GM21381 (cell line): ENCODE results near the gene RECQL5.
A peak's percentile ranks its signal among the peaks of the same experiment; 100 is the strongest.

Experiments used
- ATAC-seq: cut with Tn5 transposase; IDR thresholded peaks from one replicate; pipeline ENCODE4 v1.9.1; 2021; ENCODE audit warnings: mild to moderate bottlenecking, moderate library complexity; ENCODE audit not compliant: unreplicated experiment

Gene RECQL5

GRCh38 chr17:75666959-75667790 is at the start of gene RECQL5, which contains the start of gene SAP30BP:
RECQL5 (minus strand) TSS chr17:75667154; CDS start chr17:75666557, 597 bp downstream.
SAP30BP (plus strand) TSS chr17:75667338; CDS start chr17:75667373, 35 bp downstream.
- peak; percentile 83 for ATAC-seq

DNA sequence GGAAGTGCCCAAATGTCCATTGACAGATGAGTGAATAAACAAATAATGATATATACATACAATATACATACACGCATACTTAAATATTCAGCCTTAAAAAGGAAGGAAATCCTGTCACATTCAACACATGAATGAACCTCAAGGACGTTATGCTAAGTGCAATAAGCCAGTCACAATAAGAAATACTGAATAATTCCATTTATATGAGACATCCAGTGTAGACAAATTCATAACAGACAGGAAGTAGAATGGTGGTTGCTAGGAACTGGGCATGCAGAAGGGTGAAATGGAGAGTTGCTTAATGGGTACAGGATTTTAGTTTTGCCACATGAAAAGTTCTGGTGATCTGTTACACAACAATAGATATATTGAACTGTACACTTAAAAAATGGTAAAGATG is 45.5 kb upstream of the RECQL5 start:
- ATAC-seq, result no peak

- ATAC-seq, result no peak
Observed at GRCh38 chr17:75707079-75707571, 40.2 kb upstream of the RECQL5 start.

- ATAC-seq, result no peak
Observed at GRCh38 chr17:75706042-75706728, 39.2 kb upstream of the RECQL5 start.

DNA sequence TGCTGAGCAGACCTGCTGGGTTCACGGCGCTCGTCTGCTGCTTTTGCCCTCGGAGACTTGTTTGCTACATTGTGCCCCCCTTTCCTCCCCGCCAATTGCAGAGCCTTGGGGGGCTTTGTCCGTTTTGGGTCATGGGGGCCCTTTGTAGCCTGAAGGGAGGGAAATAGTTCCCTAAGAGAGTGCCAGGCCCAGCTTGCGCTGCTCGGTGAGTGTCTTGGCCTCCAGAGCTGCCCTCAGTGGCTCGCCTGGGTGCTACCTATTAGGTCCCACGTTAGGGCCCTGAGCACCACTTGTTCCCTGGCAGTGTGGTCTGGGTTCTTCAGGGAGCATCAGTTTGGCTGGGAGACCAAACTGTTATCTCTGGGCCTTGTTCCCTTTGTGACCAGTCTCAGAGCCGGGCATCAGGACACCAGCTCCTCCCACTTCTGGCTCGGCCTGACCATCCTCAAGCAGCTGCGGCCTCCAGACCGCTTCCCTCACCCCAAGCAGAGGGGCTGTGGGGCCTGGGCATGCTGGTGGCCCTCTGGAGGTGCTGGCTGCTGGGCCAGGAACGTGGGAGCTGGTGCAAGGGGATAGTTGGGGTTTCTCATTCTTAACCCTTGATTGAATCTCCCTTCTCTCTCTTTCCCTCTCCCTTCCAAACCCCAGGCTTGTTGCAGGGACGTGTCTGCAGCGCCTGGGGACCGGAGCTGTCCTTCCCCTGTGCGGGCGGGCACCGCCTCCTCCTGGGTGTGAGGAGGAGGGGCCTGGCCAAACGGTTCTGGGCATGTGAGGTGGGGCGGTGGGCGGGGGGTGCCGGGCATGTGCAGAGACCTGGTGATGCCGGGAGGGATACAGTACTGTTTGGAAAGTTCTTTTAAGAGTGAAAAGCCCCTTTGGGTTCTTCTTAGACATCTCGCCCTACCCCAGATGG is 38.3 kb upstream of the RECQL5 start:
- no peak for ATAC-seq

DNA sequence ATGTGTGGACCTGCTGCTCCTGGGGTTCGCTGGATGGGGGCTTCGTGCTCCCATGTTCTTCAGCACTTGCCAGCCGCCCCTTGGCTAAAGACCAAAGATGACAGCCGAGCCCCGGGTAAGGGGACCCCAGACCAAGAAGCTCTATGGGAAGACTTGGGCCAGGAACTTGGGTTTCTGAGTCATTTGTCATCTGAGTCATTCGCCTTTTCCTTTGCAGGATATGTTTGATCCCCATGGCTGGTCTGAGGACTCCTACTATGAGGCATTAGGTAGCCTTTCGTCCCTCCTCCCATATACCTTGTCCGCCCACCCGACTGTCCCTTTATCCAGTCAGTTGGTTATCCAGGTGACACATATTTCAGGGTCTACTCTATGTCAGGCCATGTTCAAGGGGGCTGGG is 36.6 kb upstream of the RECQL5 start:
- ATAC-seq, result no peak

DNA sequence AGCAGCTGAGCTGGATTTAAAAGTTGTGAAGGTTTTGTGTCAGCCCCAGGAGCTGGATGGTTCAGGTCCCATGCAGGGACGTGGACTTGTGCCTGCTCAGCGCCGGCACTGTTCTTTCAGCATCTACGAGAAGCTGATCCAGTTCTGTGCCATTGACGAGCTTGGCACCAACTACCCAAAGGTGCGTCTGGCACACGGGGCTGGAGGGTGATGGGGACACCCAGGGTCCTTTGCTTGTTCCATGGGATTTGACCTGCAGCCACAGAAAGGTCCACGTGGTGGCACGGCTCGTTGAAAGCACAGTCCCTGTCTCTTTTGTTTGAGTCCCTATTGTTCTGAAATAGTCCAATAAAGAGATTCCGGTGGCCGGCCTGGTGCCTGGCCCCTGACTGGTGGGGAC is 36.2 kb upstream of the RECQL5 start:
- no peak for ATAC-seq

DNA sequence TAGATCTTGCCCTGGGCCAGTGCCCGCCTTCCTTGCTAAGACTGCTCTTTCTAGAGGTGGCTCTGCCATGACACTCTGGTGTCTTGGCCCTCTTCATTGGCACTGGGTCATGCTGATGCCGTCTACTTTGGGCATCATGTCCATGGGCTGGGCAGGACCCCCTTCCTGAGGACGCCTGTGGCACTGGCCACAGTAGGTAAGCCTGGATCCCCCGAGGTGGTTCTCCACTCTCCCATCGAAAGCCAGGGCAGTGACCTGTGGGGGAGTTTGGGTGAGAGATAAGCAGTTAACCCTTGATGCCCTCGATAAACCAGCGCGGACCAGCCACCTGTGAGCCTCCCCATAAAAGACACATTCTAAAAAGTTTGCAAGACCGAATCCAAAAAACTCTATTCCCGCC is 34.3 kb upstream of the RECQL5 start:
- no peak for ATAC-seq

DNA sequence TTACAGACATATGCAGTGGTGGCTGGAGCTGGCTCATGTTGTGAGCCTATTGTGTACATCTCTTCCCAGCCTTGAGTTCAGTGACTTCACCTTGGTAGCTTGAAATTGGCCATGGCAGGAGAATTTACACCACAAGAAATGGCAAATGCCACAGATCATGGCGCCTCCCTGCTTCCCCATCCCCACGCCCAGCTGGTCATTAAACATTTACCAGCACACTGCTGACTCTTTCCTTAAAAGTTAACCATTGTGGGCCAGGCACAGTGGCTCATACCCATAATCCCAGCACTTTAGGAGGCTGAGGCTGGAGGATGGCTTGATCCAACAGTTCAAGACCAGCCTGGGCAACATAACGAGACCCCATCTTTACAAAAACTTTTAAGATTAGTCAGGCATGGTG is 31.7 kb upstream of the RECQL5 start:
- ATAC-seq, result no peak

DNA sequence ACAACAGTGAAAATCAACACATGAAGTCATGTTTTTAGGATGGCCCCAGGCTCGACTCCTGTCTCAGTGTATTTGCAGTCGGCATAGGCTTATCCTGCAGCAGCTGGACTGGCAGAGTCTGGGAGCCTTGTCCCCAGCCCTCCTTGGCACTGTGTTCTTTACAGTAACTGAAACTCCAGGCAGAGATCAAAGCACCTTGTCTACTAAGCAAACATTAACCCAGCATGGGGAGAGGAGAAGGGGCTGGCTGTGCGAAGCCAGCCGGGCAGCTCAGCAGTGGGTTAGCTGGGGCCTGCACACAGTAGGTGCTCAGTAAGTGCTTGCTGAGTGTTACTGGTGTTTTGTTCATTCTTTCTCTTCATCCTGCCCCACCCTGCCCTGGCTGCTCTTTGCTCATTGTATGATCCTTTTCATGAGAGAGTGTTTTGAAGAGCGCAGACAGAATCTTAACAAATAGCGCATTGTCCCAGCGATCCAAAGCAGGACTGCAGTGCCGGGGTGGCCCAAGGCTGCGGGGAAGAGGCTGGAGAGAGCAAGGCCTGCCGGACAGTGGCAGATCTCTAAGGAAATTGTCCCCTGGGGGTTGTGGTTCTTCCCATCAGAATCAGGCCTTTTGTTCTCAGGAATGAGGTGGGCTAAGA is 30.8 kb upstream of the RECQL5 start:
- no peak for ATAC-seq

GRCh38 chr17:75695830-75696271 is 28.9 kb upstream of the RECQL5 start:
- ATAC-seq, result no peak

- ATAC-seq, result no peak
Observed at GRCh38 chr17:75695141-75695829, 28.3 kb upstream of the RECQL5 start.

DNA sequence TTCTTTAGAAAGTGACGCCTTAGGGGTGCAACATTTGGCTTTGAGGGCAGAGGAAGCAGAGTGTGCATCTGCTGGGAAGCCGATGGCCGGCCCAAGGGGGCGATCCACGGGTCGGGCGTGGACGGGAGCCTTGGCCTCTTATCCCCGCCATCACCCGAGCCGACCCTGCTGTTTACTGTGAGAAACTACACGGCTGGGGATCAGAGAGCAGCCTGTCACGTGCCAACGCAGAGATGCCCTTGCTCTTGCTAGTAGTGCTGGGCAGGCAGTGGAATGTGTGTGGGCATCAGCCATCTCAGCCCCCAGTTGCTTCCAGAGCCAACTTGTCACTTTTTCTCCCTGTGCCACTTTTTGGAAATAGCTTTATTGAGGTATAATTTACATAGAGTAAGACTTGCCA is 27.6 kb upstream of the RECQL5 start:
- no peak for ATAC-seq

DNA sequence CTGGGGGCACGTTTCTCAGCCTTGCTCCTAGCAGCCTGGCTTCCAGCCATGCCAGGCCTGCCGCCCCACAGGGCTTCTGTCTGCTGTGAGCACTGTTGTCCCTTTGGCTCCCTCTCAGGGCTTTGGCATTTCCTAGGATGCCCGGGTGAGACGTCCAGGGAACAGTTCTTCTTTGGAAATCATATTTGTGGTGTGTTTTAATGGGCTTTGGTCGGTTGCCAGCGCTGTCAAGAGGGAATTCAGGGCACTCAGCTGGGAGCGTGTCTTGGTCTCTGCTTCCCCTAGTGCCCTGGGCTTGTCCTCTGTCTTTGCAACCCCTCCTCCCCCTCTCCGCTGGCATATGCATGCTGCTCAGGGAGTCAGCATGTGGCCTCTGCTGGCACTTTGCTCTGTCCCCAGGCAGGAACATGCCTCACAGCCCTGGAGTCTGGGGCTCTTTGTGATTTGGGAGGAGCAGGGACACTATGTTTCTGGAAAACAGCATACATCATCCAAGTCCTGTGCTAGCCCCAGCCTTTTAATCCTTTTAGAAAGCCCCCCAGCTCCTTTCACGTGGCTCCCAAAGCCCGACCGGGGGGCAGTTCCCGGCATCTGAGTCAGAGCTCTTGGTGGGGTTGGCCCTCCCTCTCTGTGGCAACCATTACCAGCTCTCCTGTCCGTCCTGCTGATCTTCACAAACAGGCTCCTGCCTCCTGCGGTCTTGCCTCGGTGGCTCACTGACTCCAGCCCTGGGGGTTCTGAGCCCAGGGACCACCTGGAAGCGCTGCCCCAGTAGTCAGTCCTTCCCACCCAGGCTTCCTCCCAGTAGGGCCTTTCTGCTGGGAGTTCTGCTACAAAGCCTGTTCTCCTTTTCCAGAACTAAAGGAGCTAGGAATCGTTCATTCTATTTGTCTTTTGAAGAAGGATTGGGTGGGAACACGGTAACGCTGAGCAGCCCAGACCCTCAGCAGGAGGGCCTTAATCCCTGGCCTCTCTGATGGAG is 26.8 kb upstream of the RECQL5 start:
- no peak for ATAC-seq

DNA sequence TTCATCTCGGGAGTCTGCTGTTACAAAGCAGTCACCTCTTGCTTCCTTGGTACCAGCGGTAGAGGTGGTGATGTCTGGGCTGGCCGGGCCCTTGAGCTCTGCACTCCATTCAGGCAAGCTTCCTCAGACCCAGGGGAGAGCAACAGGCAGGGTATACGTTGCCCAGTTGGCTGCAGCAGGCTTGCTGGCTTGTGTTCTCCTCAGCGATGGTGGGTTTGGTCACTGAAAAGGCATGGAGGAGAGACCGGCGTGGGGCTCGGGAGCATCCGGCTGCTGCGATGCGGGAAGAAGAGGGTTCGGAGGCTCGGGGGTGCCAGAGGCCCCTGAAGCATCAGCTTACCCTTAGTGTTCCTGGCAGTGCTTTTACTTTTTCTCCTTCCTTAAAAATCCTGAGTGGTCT is 26.0 kb upstream of the RECQL5 start:
- no peak for ATAC-seq

GRCh38 chr17:75691801-75692626 is 25.1 kb upstream of the RECQL5 start:
- ATAC-seq, result no peak

DNA sequence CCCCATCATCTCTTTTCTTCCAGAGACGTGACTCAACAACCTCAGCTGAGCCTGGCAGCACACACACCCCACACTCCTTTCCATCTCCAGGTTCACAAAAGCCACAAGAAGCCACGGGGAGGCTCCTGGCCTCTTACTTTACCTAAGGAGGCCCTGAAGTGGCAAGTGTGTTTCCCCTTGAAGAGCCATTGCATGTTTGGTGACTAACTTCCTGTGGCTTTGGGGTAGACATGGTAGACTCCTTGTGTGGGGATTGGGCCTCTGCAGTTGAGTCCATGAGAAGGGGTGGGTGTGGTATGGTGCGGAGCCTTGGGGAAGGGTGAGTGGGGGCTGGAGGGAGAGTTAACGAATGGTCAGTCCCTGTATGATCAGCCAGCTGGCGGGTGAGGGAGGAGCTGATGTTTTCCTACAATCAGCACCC is 24.4 kb upstream of the RECQL5 start:
- no peak for ATAC-seq

DNA sequence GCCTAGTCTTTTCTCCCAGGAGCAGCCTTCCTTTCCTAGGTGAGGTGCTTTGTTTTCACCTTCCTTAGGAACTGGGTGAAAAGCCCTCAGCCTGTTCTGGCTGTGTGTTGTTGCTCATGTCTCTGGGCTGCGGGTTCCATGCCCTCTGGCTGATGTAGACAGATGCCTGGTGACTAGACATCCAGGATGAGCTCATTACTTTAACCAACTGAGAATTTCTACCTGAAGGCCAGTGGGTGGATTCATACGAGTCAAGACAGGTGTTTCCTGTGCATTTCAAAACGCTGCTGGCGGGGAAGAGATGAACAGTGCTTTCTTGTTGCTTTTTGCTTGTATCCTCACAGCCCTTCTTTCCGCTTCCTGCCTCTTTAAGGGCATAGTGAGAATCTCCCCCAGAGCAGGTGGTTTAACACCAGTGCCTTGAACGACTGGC is 22.5 kb upstream of the RECQL5 start:
- no peak for ATAC-seq
